Vagina (tissue), 2 donors: ENCODE results near the gene SDC3.

Experiments
- CTCF ChIP-seq, 3 experiments: fragments of 450-650 bp in 2 of 3; fragments of 200-600 bp in 1 of 3; sonication (generic) in 1 of 3; IDR thresholded peaks; one replicate each; pipeline ENCODE4 v1.5.1; 2017 to 2019; ENCODE audit warnings: antibody characterized with exemption in 3 of 3, mild to moderate bottlenecking in 2 of 3, moderate library complexity in 2 of 3
- POLR2A ChIP-seq, 2 donors: fragments of 450-650 bp; IDR thresholded peaks; one replicate each; pipeline ENCODE4 v1.6.1; 2017; ENCODE audit warnings: antibody characterized with exemption in 2 of 2, mild to moderate bottlenecking in 2 of 2, moderate library complexity in 2 of 2

DNA sequence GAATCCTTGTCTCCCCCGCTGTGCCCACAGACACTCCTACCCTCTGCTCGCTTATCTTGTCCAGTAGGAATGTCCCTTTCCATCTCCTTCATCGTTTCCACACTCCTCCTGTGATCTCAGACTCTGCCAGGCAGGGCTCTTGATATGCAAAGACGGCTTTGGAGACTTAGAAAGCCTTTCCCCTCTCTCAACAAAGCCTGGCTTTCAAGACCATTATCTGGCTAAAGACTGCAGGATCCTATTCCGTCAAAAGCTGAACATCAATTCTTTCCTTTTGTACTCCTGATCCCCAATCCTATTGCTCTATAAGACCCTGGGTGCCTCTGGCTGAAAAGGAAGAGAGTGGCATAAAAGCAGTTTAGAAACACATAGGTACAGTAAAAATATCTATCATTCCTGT, 63.9 kb downstream of the SDC3 start:
- no peak for TF ChIP-seq CTCF (IDR thresholded peaks at IDR 0.05)
- TF ChIP-seq POLR2A (IDR thresholded peaks at IDR 0.05), result no peak
